MM.1S (cell line): ENCODE data around the gene AP5S1.
A peak's percentile ranks its signal among the peaks of the same experiment; 100 is the strongest.

Experiments
- DNase-seq: peaks from one replicate; pipeline ENCODE4 v3.0.0-alpha.2; 2015
- H2AFZ ChIP-seq: fragments of 300-600 bp; sonication (generic); 2 replicates; pipeline ENCODE4 v1.6.0; 2016; ENCODE audit warnings: antibody characterized with exemption, low read length
- H3F3A ChIP-seq: fragments of 300-600 bp; sonication (generic); 2 replicates; pipeline ENCODE4 v1.6.1; 2016; ENCODE audit warnings: mild to moderate bottlenecking, antibody characterized with exemption, low read length, moderate library complexity, mixed read lengths; ENCODE audit not compliant: insufficient read depth
- H3K27ac ChIP-seq: fragments of 300-600 bp; sonication (generic); 2 replicates; pipeline ENCODE4 v1.5.1; 2016; ENCODE audit warnings: mild to moderate bottlenecking, low read length
- H3K27me3 ChIP-seq: fragments of 300-600 bp; sonication (generic); replicated peaks from 2 replicates; pipeline ENCODE4 v1.6.0; 2016; ENCODE audit warnings: low read length; ENCODE audit not compliant: insufficient read depth
- H3K36me3 ChIP-seq: fragments of 300-600 bp; sonication (generic); replicated peaks from 2 replicates; pipeline ENCODE4 v1.6.1; 2016; ENCODE audit warnings: mild to moderate bottlenecking, low read length, mixed read lengths; ENCODE audit not compliant: insufficient read depth
- H3K4me1 ChIP-seq: fragments of 300-600 bp; sonication (generic); 2 replicates; pipeline ENCODE4 v1.6.1; 2016; ENCODE audit warnings: low read length, mixed read lengths
- H3K4me2 ChIP-seq: fragments of 300-600 bp; sonication (generic); 2 replicates; pipeline ENCODE4 v1.6.0; 2016; ENCODE audit warnings: low read depth, low read length
- H3K4me3 ChIP-seq: fragments of 300-600 bp; sonication (generic); 2 replicates; pipeline ENCODE4 v1.5.1; 2016; ENCODE audit warnings: low read length, mixed read lengths
- H3K79me2 ChIP-seq: fragments of 300-600 bp; sonication (generic); 2 replicates; pipeline ENCODE4 v1.6.1; 2016; ENCODE audit warnings: mixed run types, low read length, mixed read lengths
- H3K9ac ChIP-seq: fragments of 300-600 bp; sonication (generic); 2 replicates; pipeline ENCODE4 v1.6.1; 2016; ENCODE audit warnings: low read length, mixed read lengths
- H3K9me2 ChIP-seq: fragments of 300-600 bp; sonication (generic); replicated peaks from 2 replicates; pipeline ENCODE4 v1.6.1; 2016; ENCODE audit warnings: mild to moderate bottlenecking, low read length, mixed read lengths; ENCODE audit not compliant: insufficient read depth
- H3K9me3 ChIP-seq: fragments of 300-600 bp; sonication (generic); replicated peaks from 2 replicates; pipeline ENCODE4 v1.6.1; 2016; ENCODE audit warnings: mild to moderate bottlenecking, low read length, mixed read lengths; ENCODE audit not compliant: insufficient read depth
- H4K20me1 ChIP-seq: fragments of 300-600 bp; sonication (generic); 2 replicates; pipeline ENCODE4 v1.6.1; 2016; ENCODE audit warnings: mild to moderate bottlenecking, low read length, moderate library complexity, mixed read lengths; ENCODE audit not compliant: insufficient read depth
- CTCF ChIP-seq: fragments of 300-600 bp; sonication (generic); IDR thresholded peaks from 2 replicates; pipeline ENCODE4 v1.5.1; 2016; ENCODE audit warnings: antibody characterized with exemption, low read length, mixed read lengths
- EZH2 ChIP-seq: fragments of 300-600 bp; sonication (generic); optimal IDR thresholded peaks from 2 replicates; pipeline ENCODE3; 2017; ENCODE audit warnings: low read depth, mild to moderate bottlenecking, antibody characterized with exemption, low read length, mixed read lengths
- EZH2phosphoT487 ChIP-seq: fragments of 300-600 bp; sonication (generic); IDR thresholded peaks from 2 replicates; pipeline ENCODE4 v1.6.1; 2018; ENCODE audit warnings: antibody characterized with exemption, low read length

Gene AP5S1

GRCh38 chr20:3797226-3797545, 23.2 kb upstream of the AP5S1 start:
- H3K9me3 ChIP-seq: no peaks in the 10 kb centered on the region
- peak overlapping the region; percentile 76 for H2AFZ ChIP-seq
- peaks cover under 1% of the 10 kb centered on the region for H3K36me3 ChIP-seq
- no peaks in the 10 kb centered on the region for H3K27me3 ChIP-seq
- TF ChIP-seq EZH2 (no peak), EZH2phosphoT487 (no peak), CTCF (no peak)
- no peaks in the 10 kb centered on the region for H3K9me2 ChIP-seq
- H3K27ac ChIP-seq: peak overlapping the region; percentile 94
- peaks cover 21% of the 10 kb centered on the region for H3F3A ChIP-seq
- peak overlapping the region; percentile 90 for H3K4me3 ChIP-seq
- H3K79me2 ChIP-seq: peaks cover 49% of the 10 kb centered on the region
- H3K4me1 ChIP-seq: peaks cover 32% of the 10 kb centered on the region
- peak; percentile 12 for DNase-seq
- no peaks in the 10 kb centered on the region for H4K20me1 ChIP-seq
- H3K4me2 ChIP-seq: peak overlapping the region; percentile 88
- H3K9ac ChIP-seq: peak overlapping the region; percentile 75

GRCh38 chr20:3797592-3798372, 22.6 kb upstream of the AP5S1 start:
- Histone ChIP-seq H3K9me3 (no peaks in the 10 kb centered on the region), H2AFZ (peak overlapping the region; percentile 76), H3F3A (peaks cover 21% of the 10 kb centered on the region), H3K36me3 (peaks cover 3% of the 10 kb centered on the region), H3K27me3 (no peaks in the 10 kb centered on the region), H3K27ac (peak overlapping the region; percentile 94), H3K79me2 (peaks cover 49% of the 10 kb centered on the region), H3K4me2 (peak overlapping the region; percentile 88), H3K9me2 (no peaks in the 10 kb centered on the region), H3K4me3 (peak overlapping the region; percentile 90), H3K9ac (peak overlapping the region; percentile 75), H4K20me1 (no peaks in the 10 kb centered on the region), H3K4me1 (peaks cover 32% of the 10 kb centered on the region)
- no peak for TF ChIP-seq EZH2phosphoT487
- no peak for TF ChIP-seq CTCF
- TF ChIP-seq EZH2: no peak
- peak; percentile 85 for DNase-seq

- Histone ChIP-seq H3K9me3 (no peaks in the 10 kb centered on the region), H3K4me2 (peak overlapping the region; percentile 88), H3K27me3 (no peaks in the 10 kb centered on the region), H3K27ac (peak overlapping the region; percentile 94; the same call in 1 of the 2 replicates), H3K9ac (peak overlapping the region; percentile 75), H2AFZ (no peak overlapping the region), H3K4me3 (peak overlapping the region; percentile 90), H3F3A (peaks cover 21% of the 10 kb centered on the region), H3K79me2 (peaks cover 49% of the 10 kb centered on the region), H4K20me1 (no peaks in the 10 kb centered on the region), H3K4me1 (peaks cover 32% of the 10 kb centered on the region), H3K9me2 (no peaks in the 10 kb centered on the region), H3K36me3 (peaks cover 3% of the 10 kb centered on the region)
- TF ChIP-seq CTCF (no peak), EZH2phosphoT487 (no peak), EZH2 (no peak)
- DNase-seq: no peak
Observed at GRCh38 chr20:3798373-3798768, 22.0 kb upstream of the AP5S1 start.
